Measurements from ENCODE around the gene TPO.
A peak's percentile ranks its signal among the peaks of the same experiment; 100 is the strongest.
"Not testable (repeated sequence)": the region's sequence is repeated elsewhere in the genome, so short reads cannot be mapped to it uniquely, and the experiment has no call there.

TPO gene

GRCh38 chr2:1561259-1561658, 148.0 kb downstream of the TPO start:
- no peak for DNase-seq

DNA sequence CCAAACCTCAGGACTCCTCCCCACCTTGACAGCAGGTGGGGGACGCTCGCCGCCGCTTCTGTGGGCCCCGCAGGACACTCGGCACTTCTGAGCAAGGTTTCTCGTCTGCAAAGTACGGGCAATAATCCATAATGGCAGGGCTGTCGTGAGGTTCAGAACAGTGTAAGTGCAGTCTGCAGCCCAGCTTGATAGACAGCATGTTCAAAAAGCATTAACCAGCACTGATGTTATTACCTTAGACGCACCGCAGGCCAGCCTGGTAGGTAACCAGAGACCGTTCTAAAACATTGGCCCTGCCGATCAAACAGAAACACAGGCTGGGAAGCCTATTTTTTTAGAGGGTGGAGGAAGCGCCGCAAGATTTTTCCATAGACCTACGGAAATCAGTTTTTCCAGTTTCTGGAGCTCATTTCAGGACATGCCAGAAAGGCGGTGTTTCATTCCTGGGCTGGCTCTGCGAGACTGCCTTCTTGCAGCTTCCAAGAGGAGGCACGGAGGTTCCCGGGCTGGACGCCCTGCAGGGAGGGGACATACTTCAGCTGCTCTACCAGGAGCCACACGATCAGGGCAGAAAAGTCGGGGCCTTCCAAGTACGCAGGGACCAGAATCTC, 148.7 kb downstream of the TPO start:
- peak; percentile 54 for DNase-seq

DNA sequence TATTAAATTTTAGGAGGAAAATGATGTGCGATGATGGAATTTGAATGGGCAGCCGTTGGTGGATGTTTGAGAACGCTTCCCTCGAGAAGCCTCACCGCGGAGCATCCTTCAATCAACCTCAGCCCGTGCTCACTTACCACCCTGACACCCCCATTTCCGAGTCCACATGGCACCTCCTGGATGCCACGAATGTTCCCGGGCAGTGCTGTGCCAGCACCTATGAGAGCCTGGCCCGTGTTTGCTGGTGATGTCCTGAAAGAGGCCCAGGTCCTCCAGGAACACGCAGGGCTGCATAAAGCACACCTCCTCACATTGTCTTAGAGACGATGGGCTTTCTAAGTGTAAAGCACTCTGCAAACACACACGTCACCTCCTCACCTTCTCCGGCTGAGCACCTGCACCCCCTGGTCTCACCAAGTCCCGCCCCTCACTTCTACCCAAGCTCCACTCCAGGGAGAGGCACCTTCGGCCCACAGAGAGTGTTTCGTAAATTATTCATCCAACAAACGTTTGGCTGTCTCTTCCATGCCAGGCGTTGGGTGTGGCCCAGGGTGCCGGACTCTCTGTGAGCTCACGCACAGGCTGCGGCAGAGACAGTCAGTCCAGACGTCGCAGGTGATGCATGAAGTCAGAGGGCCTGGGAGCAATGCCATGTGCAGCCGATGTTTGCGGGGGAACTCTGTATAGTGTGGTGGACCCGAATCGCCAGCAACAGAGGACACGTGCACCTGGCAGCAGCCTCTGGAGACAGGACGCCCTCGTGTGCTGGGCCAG, 150.0 kb downstream of the TPO start:
- no peak for DNase-seq

DNA sequence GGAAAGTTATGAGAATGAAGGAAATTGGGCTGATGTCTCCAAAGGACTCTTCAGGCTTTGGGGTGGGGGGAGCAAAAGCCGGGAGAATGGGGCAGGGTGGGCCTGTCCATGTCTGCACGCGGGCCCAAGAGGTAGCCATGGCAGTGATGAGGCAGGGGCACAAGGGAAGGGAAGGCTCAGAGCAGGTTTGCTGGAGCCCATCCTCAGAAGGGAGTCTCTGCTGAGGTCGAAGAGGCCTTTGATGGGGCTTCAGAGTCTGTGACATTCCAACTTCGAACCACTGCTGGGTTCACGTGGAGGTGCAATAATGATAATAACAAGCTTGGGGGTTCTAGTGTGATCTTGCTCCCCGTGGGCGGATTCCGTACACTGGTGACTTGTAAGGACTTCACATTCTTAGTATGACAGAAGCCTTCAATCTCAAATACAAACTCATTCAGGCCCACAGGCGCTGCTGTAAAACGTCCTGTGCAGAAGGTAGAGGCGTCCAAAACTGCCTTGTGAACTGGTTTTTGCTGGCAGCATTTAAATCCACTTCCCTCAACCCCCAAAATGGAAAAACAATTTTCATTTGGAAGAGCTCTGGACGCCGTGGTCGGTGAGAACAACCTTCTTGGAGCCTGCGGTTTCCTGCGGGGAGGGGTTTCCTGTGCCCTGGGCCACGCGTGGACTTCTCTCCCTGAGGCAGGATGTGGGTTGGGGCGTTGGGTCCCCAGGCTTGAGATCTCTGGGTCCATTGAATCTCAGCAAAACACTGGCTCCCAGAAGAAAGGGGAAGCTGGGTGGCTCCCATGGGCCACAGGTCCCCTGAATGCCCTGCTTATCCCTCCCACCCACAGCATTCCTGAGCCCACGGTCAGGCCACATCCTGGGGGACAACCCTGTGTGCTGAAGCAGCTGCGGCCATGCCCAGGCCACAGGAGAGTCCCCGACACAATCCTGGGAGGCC, 151.0 kb downstream of the TPO start:
- no peak for DNase-seq

DNA sequence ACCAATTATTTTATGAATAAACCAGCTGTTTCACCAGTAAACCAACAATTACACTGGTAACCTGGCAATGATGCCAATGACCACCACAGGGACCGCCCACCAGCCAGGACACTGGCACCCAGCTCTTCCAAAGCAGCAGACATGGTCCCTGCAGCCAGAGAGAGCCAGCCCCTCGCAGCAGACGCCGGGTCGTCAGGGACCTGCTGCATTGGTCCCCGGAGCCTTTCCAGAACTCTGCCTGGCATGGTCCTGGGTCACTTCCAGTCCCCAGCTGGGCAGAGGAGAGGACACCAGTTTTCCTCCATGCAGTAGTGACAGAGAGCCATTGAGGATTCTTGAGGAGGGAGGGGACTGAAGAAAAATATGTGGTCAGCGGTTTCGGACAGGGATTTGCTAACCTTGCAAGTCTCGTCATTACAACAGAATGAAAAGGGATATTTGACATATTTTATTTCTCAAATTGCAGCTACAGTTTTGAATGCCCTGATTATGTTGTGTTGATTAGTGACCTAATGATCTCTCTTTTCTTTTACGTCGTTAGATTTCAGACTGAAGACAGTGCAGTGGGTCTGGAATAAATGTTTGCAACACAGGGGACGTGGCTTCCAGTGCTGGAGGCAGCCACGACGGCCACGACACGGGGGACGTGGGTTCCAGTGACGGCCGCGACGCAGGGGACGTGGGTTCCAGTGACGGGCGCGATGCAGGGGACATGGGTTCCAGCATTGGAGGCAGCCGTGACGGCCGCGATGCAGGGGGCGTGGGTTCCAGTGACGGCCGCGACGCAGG, 154.5 kb downstream of the TPO start:
- no peak for DNase-seq

- not testable (repeated sequence) for DNase-seq
These were observed 155.0 kb downstream of the TPO start for GRCh38 chr2:1568345-1568668.

- DNase-seq: no peak
These were observed 156.7 kb downstream of the TPO start for GRCh38 chr2:1569879-1570450.

- DNase-seq: no peak
These were observed 158.5 kb downstream of the TPO start for GRCh38 chr2:1571477-1572417.

- peak; percentile 61 for DNase-seq
These were observed 159.4 kb downstream of the TPO start for GRCh38 chr2:1572638-1573037.

GRCh38 chr2:1577846-1578245, 164.6 kb downstream of the TPO start:
- no peak for DNase-seq

DNA sequence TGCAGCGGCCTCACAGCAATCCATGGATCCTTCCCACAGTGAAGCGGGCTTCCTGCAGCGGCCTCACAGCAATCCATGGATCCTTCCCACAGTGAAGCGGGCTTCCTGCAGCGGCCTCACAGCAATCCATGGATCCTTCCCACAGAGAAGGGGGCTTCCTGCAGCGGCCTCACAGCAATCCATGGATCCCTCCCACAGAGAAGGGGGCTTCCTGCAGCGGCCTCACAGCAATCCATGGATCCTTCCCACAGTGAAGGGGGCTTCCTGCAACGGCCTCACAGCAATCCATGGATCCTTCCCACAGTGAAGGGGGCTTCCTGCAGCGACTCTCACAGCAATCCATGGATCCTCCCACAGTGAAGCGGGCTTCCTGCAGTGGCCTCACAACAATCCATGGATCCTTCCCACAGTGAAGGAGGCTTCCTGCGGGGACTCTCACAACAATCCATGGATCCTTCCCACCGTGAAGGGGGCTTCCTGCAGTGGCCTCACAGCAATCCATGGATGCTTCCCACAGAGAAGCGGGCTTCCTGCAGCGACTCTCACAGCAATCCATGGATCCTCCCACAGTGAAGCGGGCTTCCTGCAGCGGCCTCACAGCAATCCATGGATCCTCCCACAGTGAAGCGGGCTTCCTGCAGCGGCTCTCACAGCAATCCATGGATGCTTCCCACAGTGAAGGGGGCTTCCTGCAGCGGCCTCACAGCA, 168.1 kb downstream of the TPO start:
- DNase-seq: not testable (repeated sequence)

- DNase-seq: peak; percentile 51
These were observed 168.8 kb downstream of the TPO start for GRCh38 chr2:1581965-1582625.

- DNase-seq: no peak
These were observed 169.7 kb downstream of the TPO start for GRCh38 chr2:1582891-1583341.

DNA sequence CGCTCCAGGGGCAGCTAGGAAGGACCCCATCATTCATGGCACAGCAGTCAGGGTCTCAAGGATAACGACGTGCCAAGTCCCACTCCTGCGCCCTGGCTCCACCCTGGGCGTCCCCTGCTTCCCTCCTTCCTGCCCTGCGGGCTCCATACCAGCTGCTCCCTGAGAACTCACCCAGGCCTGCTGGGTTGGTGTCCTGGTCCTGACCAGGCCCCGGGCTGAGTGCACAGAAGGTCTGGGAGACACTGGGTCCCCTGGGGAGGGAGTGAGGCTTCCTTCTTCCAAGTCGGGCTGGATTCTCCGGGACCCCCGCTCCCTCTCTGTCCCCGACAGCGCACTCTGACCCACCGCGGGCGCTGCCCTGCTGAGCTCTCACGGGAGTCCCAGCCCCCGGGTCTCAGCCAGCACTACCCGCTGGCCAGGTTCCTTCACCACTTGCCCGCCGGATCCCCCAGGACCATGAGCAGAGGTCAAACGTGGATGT, 170.8 kb downstream of the TPO start:
- no peak for DNase-seq

DNA sequence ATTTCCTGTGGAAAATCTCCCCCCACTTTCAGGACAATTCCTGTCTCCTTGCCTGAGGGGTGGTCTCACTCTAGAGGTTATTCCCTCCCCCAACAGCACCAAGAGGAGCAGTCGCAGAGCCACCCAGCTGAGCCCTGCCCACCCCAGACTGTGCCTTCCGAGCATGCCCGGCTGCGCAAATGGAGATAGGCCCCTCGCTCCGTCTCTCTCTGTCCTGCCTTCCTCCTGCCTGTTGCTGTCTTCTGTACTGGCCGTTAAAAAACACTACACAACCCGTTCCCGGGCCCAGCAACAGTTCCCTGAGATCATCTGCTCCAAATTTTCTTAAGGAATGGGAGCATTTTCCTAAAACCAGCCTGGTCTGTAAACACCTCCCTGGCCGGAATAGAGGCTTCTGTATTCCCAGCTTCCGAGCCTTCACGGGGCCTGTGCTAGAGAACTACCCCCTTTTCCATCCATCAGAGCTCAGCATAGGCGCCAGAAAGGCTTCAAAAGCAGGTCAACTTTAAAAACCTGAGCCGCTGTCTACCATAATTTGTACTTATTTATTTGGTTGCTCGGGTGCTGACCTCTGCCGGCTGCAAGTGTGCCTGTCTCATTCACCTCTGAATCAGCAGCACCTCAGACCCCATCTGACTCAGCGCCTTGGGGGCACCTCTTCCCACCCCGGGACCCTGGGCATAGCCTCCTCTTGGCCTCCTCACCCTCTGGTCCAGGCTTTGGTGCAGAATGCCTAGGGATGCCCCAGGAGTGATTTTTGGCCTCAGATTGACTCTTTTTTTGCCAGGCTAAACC, 171.6 kb downstream of the TPO start:
- no peak for DNase-seq

GRCh38 chr2:1585635-1586034, 172.4 kb downstream of the TPO start:
- no peak for DNase-seq

- DNase-seq: no peak
These were observed 173.1 kb downstream of the TPO start for GRCh38 chr2:1586251-1586922.
